DND-41 (cell line): Measurements from ENCODE around the gene ARPC1B.

Experiments
- CTCF ChIP-seq: IDR thresholded peaks from 2 replicates; pipeline ENCODE4 v1.5.1; 2012; ENCODE audit warnings: borderline replicate concordance, low read length, moderate library complexity, mild to moderate bottlenecking; ENCODE audit not compliant: poor library complexity, severe bottlenecking; ENCODE audit errors: extremely low read depth
- EZH2 ChIP-seq: IDR thresholded peaks from 3 replicates; pipeline ENCODE4 v1.6.1; 2012; ENCODE audit warnings: borderline replicate concordance, low read depth, mild to moderate bottlenecking, moderate library complexity, low read length, inconsistent platforms; ENCODE audit not compliant: severe bottlenecking

GRCh38 chr7:99379043-99379577 lies 4.6 kb downstream of the ARPC1B start:
- TF ChIP-seq CTCF, result no peak
- no peak for TF ChIP-seq EZH2
